Liver (tissue), 3 donors: Measurements from ENCODE around the gene MRPL18.

ENCODE experiments used
- CTCF ChIP-seq: fragments of 150-350 bp; IDR thresholded peaks from 2 replicates; pipeline ENCODE4 v1.5.1; 2017; ENCODE audit warnings: improper control_type of control experiment, low read depth, low read length; ENCODE audit not compliant: missing input control
- RAD21 ChIP-seq, 2 donors: IDR thresholded peaks; 2 replicates each; pipeline ENCODE4 v1.6.1; 2016; ENCODE audit warnings: antibody characterized with exemption in 2 of 2, mild to moderate bottlenecking in 2 of 2
- REST ChIP-seq: IDR thresholded peaks from 2 replicates; pipeline ENCODE4 v1.6.1; 2016; ENCODE audit warnings: antibody characterized with exemption, mild to moderate bottlenecking
- donor health status: healthy.
- donor health status: healthy.

DNA sequence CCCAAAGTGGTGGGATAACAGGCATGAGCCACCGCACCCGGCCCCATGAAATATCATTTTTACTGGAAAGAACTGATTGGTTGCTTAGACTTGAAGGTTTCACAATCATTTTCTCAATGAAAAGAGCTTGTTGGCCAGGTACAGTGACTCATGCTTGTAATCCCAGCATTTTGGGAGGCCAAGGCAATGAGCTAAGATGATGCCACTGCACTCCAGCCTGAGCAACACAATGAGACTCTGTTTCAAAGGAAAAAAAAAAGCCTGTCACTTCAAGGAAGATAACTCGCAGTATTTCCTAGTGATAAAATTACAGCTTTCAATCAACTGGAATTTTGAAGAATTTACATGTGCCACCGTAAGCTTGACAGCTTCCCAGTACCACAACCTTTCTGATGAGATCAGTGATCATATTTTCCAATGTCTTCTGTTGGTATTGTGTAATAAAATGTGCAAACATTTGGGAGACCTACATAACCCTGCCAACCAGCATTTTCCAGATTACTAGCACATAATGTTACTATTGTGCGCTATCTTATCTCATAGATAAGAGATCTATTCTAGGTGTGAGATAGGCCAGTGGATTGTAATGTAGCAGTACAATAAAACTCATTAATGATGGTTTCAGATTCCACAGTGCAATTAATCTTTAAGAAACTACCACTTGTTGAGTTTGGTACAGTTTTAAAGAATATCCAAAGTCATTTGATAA lies 17.0 kb downstream of the MRPL18 start:
- TF ChIP-seq RAD21 (IDR thresholded peaks at IDR 0.05), result no peak
- no peak for TF ChIP-seq CTCF
- TF ChIP-seq REST, result no peak
